H1 (cell line): Measurements from ENCODE around the gene CACNA2D3. TPM values are rescaled to one million over a fixed set of nuclear protein-coding genes. Genes with fewer than 3 reads are reported as not detected.

Experiments
- CBX8 ChIP-seq: fragments of 300-800, 300-1000 bp; sonication (generic); IDR thresholded peaks from 2 replicates; pipeline ENCODE4 v1.7.1; 2016; ENCODE audit warnings: low read depth, low read length, borderline replicate concordance
- CHD1 ChIP-seq: IDR thresholded peaks from 2 replicates; pipeline ENCODE4 v1.6.1; 2012; ENCODE audit warnings: low read depth, low read length, improper control_type of control experiment
- CTBP2 ChIP-seq: IDR thresholded peaks from 2 replicates; pipeline ENCODE4 v1.7.0; 2011; ENCODE audit warnings: borderline replicate concordance, mild to moderate bottlenecking, moderate library complexity, mixed read lengths, low read length; ENCODE audit not compliant: insufficient read depth, insufficient read length
- HDAC6 ChIP-seq: IDR thresholded peaks from one replicate; pipeline ENCODE4 v1.7.1; 2012; ENCODE audit warnings: low read depth, mild to moderate bottlenecking, inconsistent platforms, low read length, moderate library complexity
- MAFK ChIP-seq: IDR thresholded peaks from 2 replicates; pipeline ENCODE4 v1.6.1; 2012; ENCODE audit warnings: low read depth, mild to moderate bottlenecking, improper control_type of control experiment, low read length
- NANOG ChIP-seq: IDR thresholded peaks from 2 replicates; pipeline ENCODE4 v1.6.1; 2011; ENCODE audit warnings: low read length, low read depth, mild to moderate bottlenecking, inconsistent platforms; ENCODE audit not compliant: insufficient read depth, poor library complexity, severe bottlenecking
- PHF8 ChIP-seq: fragments of 200-600 bp; sonication (generic); conservative IDR thresholded peaks from 2 replicates; pipeline ENCODE4 v1.7.1; 2012; ENCODE audit warnings: low read depth, mild to moderate bottlenecking, inconsistent platforms, low read length, moderate library complexity
- RFX5 ChIP-seq: IDR thresholded peaks from 2 replicates; pipeline ENCODE4 v1.6.1; 2011; ENCODE audit warnings: low read depth, low read length, improper control_type of control experiment, borderline replicate concordance
- polyA plus RNA-seq, 7 experiments: library from polyadenylated mRNA; depleted of rRNA in 3 of 7; stranded (reverse) in 5 of 7; unstranded in 2 of 7; fragments of >200 nt in 5 of 7; fragments of 200-250 nt in 2 of 7; gene quantifications; 1 replicate in 5 of 7; 2 replicates in 1 of 7; 4 replicates in 1 of 7; pipeline versions ENCODE4 v1.2.1 to v1.2.3, GENCODE V29; 2011 to 2013; ENCODE audit warnings: missing spikeins in 2 of 7, mixed read lengths in 2 of 7
- total RNA-seq: library from RNA; stranded (reverse); fragmentation: NEBNext Ultra II Directional; extraction: Animal tissue kit (Norgen Biotek cat#: 25700); gene quantifications from 2 replicates; pipeline ENCODE4 v1.2.1, GENCODE V29; 2021
- TF ChIP-seq, protein P1 (sequence below): fragments of 300-600 bp; sonication (generic); IDR thresholded peaks from 2 replicates; pipeline ENCODE4 v1.7.1; 2012; ENCODE audit warnings: low read length, moderate library complexity, mild to moderate bottlenecking, inconsistent platforms; ENCODE audit not compliant: insufficient replicate concordance

Gene CACNA2D3
- total and polyA plus RNA-seq, 2 of the 8 experiments (the other 6 are each of a cell fraction or from before 2014, with no cell fraction given) = 1.5 to 1.8 TPM

DNA sequence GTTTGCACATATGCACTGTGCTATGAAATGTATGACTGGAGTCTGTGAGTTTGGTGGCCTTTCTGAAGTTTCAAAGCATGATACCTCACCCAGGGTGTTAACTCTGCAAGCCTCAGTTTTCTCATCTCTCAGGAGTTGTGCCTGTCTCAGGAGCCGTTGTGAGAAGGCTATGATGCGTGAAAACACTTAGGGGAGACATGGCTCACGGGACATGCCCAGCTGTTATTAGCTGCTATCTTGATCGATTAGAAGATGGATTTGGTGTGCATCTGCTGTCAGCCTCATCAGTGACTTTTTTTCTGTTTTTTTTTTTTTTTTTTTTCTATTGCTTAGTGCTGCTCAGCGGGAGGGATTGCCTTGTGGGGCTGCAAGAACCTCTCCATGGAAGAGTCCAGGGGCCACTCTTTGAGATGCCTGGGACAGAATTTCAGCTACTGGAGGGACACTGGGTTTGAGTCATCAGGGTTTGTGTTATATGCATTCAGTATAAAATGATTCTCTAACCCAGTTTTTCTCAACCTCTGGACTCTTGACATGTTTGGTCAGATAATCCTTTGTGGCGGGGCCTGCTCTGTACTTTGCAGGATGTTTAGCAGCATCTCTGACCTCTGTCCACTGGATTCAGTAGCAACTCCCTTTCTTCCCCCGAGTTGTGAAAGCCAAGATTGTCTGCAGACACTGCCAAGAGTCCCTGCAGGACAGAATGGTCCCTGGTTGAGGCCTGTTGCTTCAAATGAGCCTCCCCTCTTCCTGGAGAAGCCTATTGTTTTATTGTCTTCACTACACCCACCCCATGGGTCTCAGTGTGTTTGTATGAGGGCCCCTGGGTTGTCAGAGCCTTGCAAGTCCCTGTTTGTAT, 181.4 kb downstream of the CACNA2D3 start (continued):
- TF ChIP-seq, protein P1, sequence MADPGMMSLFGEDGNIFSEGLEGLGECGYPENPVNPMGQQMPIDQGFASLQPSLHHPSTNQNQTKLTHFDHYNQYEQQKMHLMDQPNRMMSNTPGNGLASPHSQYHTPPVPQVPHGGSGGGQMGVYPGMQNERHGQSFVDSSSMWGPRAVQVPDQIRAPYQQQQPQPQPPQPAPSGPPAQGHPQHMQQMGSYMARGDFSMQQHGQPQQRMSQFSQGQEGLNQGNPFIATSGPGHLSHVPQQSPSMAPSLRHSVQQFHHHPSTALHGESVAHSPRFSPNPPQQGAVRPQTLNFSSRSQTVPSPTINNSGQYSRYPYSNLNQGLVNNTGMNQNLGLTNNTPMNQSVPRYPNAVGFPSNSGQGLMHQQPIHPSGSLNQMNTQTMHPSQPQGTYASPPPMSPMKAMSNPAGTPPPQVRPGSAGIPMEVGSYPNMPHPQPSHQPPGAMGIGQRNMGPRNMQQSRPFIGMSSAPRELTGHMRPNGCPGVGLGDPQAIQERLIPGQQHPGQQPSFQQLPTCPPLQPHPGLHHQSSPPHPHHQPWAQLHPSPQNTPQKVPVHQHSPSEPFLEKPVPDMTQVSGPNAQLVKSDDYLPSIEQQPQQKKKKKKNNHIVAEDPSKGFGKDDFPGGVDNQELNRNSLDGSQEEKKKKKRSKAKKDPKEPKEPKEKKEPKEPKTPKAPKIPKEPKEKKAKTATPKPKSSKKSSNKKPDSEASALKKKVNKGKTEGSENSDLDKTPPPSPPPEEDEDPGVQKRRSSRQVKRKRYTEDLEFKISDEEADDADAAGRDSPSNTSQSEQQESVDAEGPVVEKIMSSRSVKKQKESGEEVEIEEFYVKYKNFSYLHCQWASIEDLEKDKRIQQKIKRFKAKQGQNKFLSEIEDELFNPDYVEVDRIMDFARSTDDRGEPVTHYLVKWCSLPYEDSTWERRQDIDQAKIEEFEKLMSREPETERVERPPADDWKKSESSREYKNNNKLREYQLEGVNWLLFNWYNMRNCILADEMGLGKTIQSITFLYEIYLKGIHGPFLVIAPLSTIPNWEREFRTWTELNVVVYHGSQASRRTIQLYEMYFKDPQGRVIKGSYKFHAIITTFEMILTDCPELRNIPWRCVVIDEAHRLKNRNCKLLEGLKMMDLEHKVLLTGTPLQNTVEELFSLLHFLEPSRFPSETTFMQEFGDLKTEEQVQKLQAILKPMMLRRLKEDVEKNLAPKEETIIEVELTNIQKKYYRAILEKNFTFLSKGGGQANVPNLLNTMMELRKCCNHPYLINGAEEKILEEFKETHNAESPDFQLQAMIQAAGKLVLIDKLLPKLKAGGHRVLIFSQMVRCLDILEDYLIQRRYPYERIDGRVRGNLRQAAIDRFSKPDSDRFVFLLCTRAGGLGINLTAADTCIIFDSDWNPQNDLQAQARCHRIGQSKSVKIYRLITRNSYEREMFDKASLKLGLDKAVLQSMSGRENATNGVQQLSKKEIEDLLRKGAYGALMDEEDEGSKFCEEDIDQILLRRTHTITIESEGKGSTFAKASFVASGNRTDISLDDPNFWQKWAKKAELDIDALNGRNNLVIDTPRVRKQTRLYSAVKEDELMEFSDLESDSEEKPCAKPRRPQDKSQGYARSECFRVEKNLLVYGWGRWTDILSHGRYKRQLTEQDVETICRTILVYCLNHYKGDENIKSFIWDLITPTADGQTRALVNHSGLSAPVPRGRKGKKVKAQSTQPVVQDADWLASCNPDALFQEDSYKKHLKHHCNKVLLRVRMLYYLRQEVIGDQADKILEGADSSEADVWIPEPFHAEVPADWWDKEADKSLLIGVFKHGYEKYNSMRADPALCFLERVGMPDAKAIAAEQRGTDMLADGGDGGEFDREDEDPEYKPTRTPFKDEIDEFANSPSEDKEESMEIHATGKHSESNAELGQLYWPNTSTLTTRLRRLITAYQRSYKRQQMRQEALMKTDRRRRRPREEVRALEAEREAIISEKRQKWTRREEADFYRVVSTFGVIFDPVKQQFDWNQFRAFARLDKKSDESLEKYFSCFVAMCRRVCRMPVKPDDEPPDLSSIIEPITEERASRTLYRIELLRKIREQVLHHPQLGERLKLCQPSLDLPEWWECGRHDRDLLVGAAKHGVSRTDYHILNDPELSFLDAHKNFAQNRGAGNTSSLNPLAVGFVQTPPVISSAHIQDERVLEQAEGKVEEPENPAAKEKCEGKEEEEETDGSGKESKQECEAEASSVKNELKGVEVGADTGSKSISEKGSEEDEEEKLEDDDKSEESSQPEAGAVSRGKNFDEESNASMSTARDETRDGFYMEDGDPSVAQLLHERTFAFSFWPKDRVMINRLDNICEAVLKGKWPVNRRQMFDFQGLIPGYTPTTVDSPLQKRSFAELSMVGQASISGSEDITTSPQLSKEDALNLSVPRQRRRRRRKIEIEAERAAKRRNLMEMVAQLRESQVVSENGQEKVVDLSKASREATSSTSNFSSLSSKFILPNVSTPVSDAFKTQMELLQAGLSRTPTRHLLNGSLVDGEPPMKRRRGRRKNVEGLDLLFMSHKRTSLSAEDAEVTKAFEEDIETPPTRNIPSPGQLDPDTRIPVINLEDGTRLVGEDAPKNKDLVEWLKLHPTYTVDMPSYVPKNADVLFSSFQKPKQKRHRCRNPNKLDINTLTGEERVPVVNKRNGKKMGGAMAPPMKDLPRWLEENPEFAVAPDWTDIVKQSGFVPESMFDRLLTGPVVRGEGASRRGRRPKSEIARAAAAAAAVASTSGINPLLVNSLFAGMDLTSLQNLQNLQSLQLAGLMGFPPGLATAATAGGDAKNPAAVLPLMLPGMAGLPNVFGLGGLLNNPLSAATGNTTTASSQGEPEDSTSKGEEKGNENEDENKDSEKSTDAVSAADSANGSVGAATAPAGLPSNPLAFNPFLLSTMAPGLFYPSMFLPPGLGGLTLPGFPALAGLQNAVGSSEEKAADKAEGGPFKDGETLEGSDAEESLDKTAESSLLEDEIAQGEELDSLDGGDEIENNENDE = no peak
- no peak for TF ChIP-seq CHD1
- no peak for TF ChIP-seq RFX5
- TF ChIP-seq NANOG = no peak
- no peak for TF ChIP-seq CTBP2
- no peak for TF ChIP-seq MAFK
- no peak for TF ChIP-seq HDAC6
- TF ChIP-seq PHF8 = no peak
- no peak for TF ChIP-seq CBX8
